GM23338 (cell line): ENCODE data around the gene TTC33. TPM values are rescaled to one million over a fixed set of nuclear protein-coding genes. Genes with fewer than 3 reads are reported as not detected.

ENCODE experiments used
- ATAC-seq: fragments of 200-7000 bp; cut with Tn5 transposase; 3 replicates; pipeline ENCODE4 v1.9.1; 2020
- DNase-seq: peaks from one replicate; pipeline ENCODE4 v3.0.0-alpha.2; 2015; ENCODE audit warnings: low spot score
- H2AFZ ChIP-seq: fragments of 200-600 bp; sonication (generic); 2 replicates; pipeline ENCODE4 v1.8.0; 2016; ENCODE audit warnings: antibody characterized with exemption, mild to moderate bottlenecking, moderate library complexity
- H3F3A ChIP-seq: fragments of 200-600 bp; sonication (generic); replicated peaks from 2 replicates; pipeline ENCODE4 v1.8.0; 2017; ENCODE audit warnings: antibody characterized with exemption, mixed run types, low read depth
- H3K27ac ChIP-seq: fragments of 200-600 bp; sonication (generic); 2 replicates; pipeline ENCODE4 v1.6.1; 2016; ENCODE audit warnings: low read depth
- H3K27me3 ChIP-seq: fragments of 200-600 bp; sonication (generic); 2 replicates; pipeline ENCODE4 v1.8.0; 2016; ENCODE audit warnings: mild to moderate bottlenecking, mixed run types, moderate library complexity; ENCODE audit not compliant: insufficient read depth
- H3K36me3 ChIP-seq: fragments of 200-600 bp; sonication (generic); 2 replicates; pipeline ENCODE4 v1.8.0; 2016; ENCODE audit warnings: mild to moderate bottlenecking; ENCODE audit not compliant: insufficient read depth
- H3K4me1 ChIP-seq: fragments of 200-600 bp; sonication (generic); 2 replicates; pipeline ENCODE4 v1.8.0; 2016; ENCODE audit warnings: mild to moderate bottlenecking, moderate library complexity; ENCODE audit not compliant: insufficient read depth
- H3K4me2 ChIP-seq: fragments of 200-600 bp; sonication (generic); 2 replicates; pipeline ENCODE4 v1.7.1; 2017; ENCODE audit warnings: mixed run types
- H3K4me3 ChIP-seq: fragments of 200-600 bp; sonication (generic); 2 replicates; pipeline ENCODE4 v1.6.1; 2016; ENCODE audit warnings: mixed run types
- H3K79me2 ChIP-seq: fragments of 200-600 bp; sonication (generic); replicated peaks from 2 replicates; pipeline ENCODE4 v1.8.0; 2017; ENCODE audit warnings: mild to moderate bottlenecking; ENCODE audit not compliant: insufficient read depth
- H3K9me2 ChIP-seq: fragments of 200-600 bp; sonication (generic); 2 replicates; pipeline ENCODE4 v1.8.0; 2017; ENCODE audit not compliant: insufficient read depth
- H4K20me1 ChIP-seq: fragments of 200-600 bp; sonication (generic); replicated peaks from 2 replicates; pipeline ENCODE4 v1.8.0; 2017; ENCODE audit warnings: mild to moderate bottlenecking; ENCODE audit not compliant: insufficient read depth
- H3K27ac Mint-ChIP-seq: 2 replicates; pipeline ENCODE4 v1.8.0; 2020; ENCODE audit warnings: inconsistent platforms, mild to moderate bottlenecking, moderate library complexity, mixed read lengths
- H3K27me3 Mint-ChIP-seq: 3 replicates; pipeline ENCODE4 v1.8.0; 2022; ENCODE audit warnings: low read depth, mild to moderate bottlenecking, moderate library complexity, mixed read lengths, inconsistent platforms; ENCODE audit not compliant: insufficient read depth, poor library complexity
- H3K36me3 Mint-ChIP-seq: 3 replicates; pipeline ENCODE4 v1.8.0; 2021; ENCODE audit warnings: low read depth, mild to moderate bottlenecking, inconsistent platforms, moderate library complexity, mixed read lengths
- H3K4me1 Mint-ChIP-seq: 3 replicates; pipeline ENCODE4 v1.8.0; 2020; ENCODE audit warnings: mild to moderate bottlenecking, inconsistent platforms, mixed read lengths
- H3K4me3 Mint-ChIP-seq: 3 replicates; pipeline ENCODE4 v1.8.0; 2021; ENCODE audit warnings: moderate library complexity, mild to moderate bottlenecking, inconsistent platforms, mixed read lengths
- H3K9me3 Mint-ChIP-seq: 3 replicates; pipeline ENCODE4 v1.8.0; 2020; ENCODE audit warnings: moderate library complexity, mild to moderate bottlenecking, inconsistent platforms, mixed read lengths
- CTCF ChIP-seq, 2 experiments: fragments of 200-600 bp in 1 of 2; sonication (generic) in 1 of 2; conservative IDR thresholded peaks; 2 replicates each; pipeline versions ENCODE4 v1.5.1 to v1.6.1; 2016 to 2017; ENCODE audit warnings: antibody characterized with exemption in 2 of 2, low read depth in 2 of 2, mild to moderate bottlenecking in 2 of 2, moderate library complexity in 1 of 2
- ETS1 ChIP-seq: IDR thresholded peaks from 2 replicates; pipeline ENCODE4 v1.6.1; 2016; ENCODE audit warnings: antibody characterized with exemption
- EZH2phosphoT487 ChIP-seq: fragments of 200-600 bp; sonication (generic); IDR thresholded peaks from one replicate; pipeline ENCODE4 v1.8.1; 2018; ENCODE audit warnings: antibody characterized with exemption; ENCODE audit not compliant: unreplicated experiment
- NANOG ChIP-seq: IDR thresholded peaks from 2 replicates; pipeline ENCODE4 v1.6.1; 2016; ENCODE audit warnings: antibody characterized with exemption, borderline replicate concordance
- STAT1 ChIP-seq: IDR thresholded peaks from one replicate; pipeline ENCODE4 v1.6.1; 2016; ENCODE audit warnings: antibody characterized with exemption; ENCODE audit not compliant: unreplicated experiment
- ZNF331 ChIP-seq: fragments of 250-450 bp; sonication (Bioruptor Pico); IDR thresholded peaks from 2 replicates; pipeline ENCODE4 v1.5.0; 2020; ENCODE audit warnings: low read depth, mild to moderate bottlenecking, moderate library complexity
- ZNF462 ChIP-seq: fragments of 250-450 bp; sonication (Bioruptor Pico); IDR thresholded peaks from 2 replicates; pipeline ENCODE4 v1.5.0; 2020; ENCODE audit warnings: mild to moderate bottlenecking, moderate library complexity
- polyA plus RNA-seq: library from polyadenylated mRNA; unstranded; fragments of >200 nt; fragmentation: Nextera tagmentation; extraction: Ambion mirVana; gene quantifications from 2 replicates; pipeline ENCODE4 v1.2.1, GENCODE V29; 2016
- total RNA-seq: library from RNA; depleted of rRNA; stranded (reverse); fragments of >200 nt; shearing (Covaris generic); gene quantifications from 2 replicates; pipeline ENCODE4 v1.2.3, GENCODE V29; 2014

The TTC33 gene
- total and polyA plus RNA-seq, 2 experiments from 2014 or later: 4.1 to 11.5 TPM

GRCh38 chr5:40547557-40547956, 208.2 kb downstream of the TTC33 start (continued):
- TF ChIP-seq ZNF462 (CRISPR knock-in tag) (no peak), EZH2phosphoT487 (no peak), STAT1 (no peak)

- Histone ChIP-seq H3K4me2 (no peak overlapping the region), H3K36me3 (no peaks in the 10 kb centered on the region), H4K20me1 (no peaks in the 10 kb centered on the region), H3F3A (no peaks in the 10 kb centered on the region), H3K9me2 (peaks cover 16% of the 10 kb centered on the region), H2AFZ (no peak overlapping the region), H3K4me3 (no peak overlapping the region), H3K27ac (no peak overlapping the region), H3K79me2 (no peaks in the 10 kb centered on the region), H3K27me3 (no peaks in the 10 kb centered on the region), H3K4me1 (no peaks in the 10 kb centered on the region)
- ATAC-seq (no peak), DNase-seq (no peak)
- Mint-ChIP-seq H3K4me1 (0 out of 3 replicates have a peak, but pooled peaks cover 6% of the 10 kb centered on the region), H3K4me3 (no peak overlapping the region), H3K9me3 (peaks cover 10% of the 10 kb centered on the region), H3K36me3 (peaks cover 7% of the 10 kb centered on the region; the same call in 1 of the 3 replicates), H3K27me3 (no peaks in the 10 kb centered on the region), H3K27ac (no peak overlapping the region)
- TF ChIP-seq ZNF331 (no peak), NANOG (no peak), ZNF462 (CRISPR knock-in tag) (no peak), STAT1 (no peak), ETS1 (no peak), CTCF (conservative IDR thresholded peaks at IDR 0.05; ENCODE audit: low read depth in 2 of 2) (no peak)
Observed at GRCh38 chr5:40540301-40540700, 215.5 kb downstream of the TTC33 start.
